ENCODE data around the gene SNED1.

Gene SNED1

GRCh38 chr2:241133436-241133820, 135.0 kb downstream of the SNED1 start:
- DNase-seq, result no peak

- no peak for DNase-seq
Measured at GRCh38 chr2:241134711-241135110, 136.3 kb downstream of the SNED1 start.

- DNase-seq, result no peak
Measured at GRCh38 chr2:241135737-241136136, 137.3 kb downstream of the SNED1 start.

GRCh38 chr2:241136191-241136590, 137.8 kb downstream of the SNED1 start:
- no peak for DNase-seq

- DNase-seq, result no peak
Measured at GRCh38 chr2:241136661-241137260, 138.3 kb downstream of the SNED1 start.

- no peak for DNase-seq
Measured at GRCh38 chr2:241137276-241138190, 139.1 kb downstream of the SNED1 start.

- DNase-seq, result no peak
Measured at GRCh38 chr2:241138471-241138870, 140.1 kb downstream of the SNED1 start.

GRCh38 chr2:241139531-241140444, 141.4 kb downstream of the SNED1 start:
- DNase-seq, result no peak

GRCh38 chr2:241140445-241140840, 142.0 kb downstream of the SNED1 start:
- DNase-seq, result no peak

GRCh38 chr2:241141214-241141770, 142.9 kb downstream of the SNED1 start:
- DNase-seq, result no peak

GRCh38 chr2:241142063-241142462, 143.6 kb downstream of the SNED1 start:
- DNase-seq, result no peak

GRCh38 chr2:241142593-241142992, 144.2 kb downstream of the SNED1 start:
- DNase-seq, result no peak
